ENCODE measurements around the gene RIT1. TPM values are rescaled to one million over a fixed set of nuclear protein-coding genes. Genes with fewer than 3 reads are reported as not detected.

The RIT1 gene
- total RNA-seq, 1 experiment from 2014 or later = 28.1 TPM

- ChIA-PET CTCF (interaction anchor here (0.6 kb wide), 1 partner anchor 8 kb away, joined by 3 read pairs; no protein-coding TSS in a partner anchor), POLR2A (no interaction called here)
- H3K27me3 ChIP-seq (ENCODE audit: control insufficient read depth, insufficient read depth, low read length) = no peaks in the 10 kb centered on the region
- H3K27ac ChIP-seq (ENCODE audit: low read length) = peak overlapping the region; percentile 95
- H3K4me1 ChIP-seq (ENCODE audit: control insufficient read depth, insufficient read depth, low read length) = peaks cover 11% of the 10 kb centered on the region
- no peak for DNase-seq (ENCODE audit: low read depth, low spot score)
- BruUV-seq (replicated peaks) = no TSS peak
- intact Hi-C loops (cut with micrococcal nuclease; ENCODE audit: unreplicated experiment) (no loop called here), in situ Hi-C loops (cut with HindIII; ENCODE audit: low pct_unique_long_range_greater_than_20kb, low sequenced_read_pairs) (no loop called here)
- H3K36me3 ChIP-seq (ENCODE audit: control insufficient read depth, insufficient read depth, low read length) = peaks cover 31% of the 10 kb centered on the region
- peak; percentile 79 for ATAC-seq
- H3K9me3 ChIP-seq (ENCODE audit: control insufficient read depth, insufficient read depth, low read depth, low read length) = no peaks in the 10 kb centered on the region
- peak overlapping the region; percentile 77 to 94 for H3K4me3 ChIP-seq (ENCODE audit: low read depth in 2 of 2, low read length in 2 of 2)
- no peak for TF ChIP-seq CTCF (IDR thresholded peaks at IDR 0.05)
- TF ChIP-seq POLR2AphosphoS5 (IDR thresholded peaks at IDR 0.05; ENCODE audit: low read depth, low read length) = no peak
- TF ChIP-seq SIN3A (IDR thresholded peaks at IDR 0.05; ENCODE audit: borderline replicate concordance, insufficient read depth, low read depth, low read length) = no peak
- TF ChIP-seq TCF7L2 (IDR thresholded peaks at IDR 0.05; ENCODE audit: low read depth, low read length) = no peak
- TF ChIP-seq, protein P1, sequence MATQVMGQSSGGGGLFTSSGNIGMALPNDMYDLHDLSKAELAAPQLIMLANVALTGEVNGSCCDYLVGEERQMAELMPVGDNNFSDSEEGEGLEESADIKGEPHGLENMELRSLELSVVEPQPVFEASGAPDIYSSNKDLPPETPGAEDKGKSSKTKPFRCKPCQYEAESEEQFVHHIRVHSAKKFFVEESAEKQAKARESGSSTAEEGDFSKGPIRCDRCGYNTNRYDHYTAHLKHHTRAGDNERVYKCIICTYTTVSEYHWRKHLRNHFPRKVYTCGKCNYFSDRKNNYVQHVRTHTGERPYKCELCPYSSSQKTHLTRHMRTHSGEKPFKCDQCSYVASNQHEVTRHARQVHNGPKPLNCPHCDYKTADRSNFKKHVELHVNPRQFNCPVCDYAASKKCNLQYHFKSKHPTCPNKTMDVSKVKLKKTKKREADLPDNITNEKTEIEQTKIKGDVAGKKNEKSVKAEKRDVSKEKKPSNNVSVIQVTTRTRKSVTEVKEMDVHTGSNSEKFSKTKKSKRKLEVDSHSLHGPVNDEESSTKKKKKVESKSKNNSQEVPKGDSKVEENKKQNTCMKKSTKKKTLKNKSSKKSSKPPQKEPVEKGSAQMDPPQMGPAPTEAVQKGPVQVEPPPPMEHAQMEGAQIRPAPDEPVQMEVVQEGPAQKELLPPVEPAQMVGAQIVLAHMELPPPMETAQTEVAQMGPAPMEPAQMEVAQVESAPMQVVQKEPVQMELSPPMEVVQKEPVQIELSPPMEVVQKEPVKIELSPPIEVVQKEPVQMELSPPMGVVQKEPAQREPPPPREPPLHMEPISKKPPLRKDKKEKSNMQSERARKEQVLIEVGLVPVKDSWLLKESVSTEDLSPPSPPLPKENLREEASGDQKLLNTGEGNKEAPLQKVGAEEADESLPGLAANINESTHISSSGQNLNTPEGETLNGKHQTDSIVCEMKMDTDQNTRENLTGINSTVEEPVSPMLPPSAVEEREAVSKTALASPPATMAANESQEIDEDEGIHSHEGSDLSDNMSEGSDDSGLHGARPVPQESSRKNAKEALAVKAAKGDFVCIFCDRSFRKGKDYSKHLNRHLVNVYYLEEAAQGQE (IDR thresholded peaks at IDR 0.05; ENCODE audit: insufficient read depth in 1 of 2, low read depth in 2 of 2, low read length in 1 of 2) = no peak
Observed at GRCh38 chr1:155910621-155911121, 478 bp downstream of the RIT1 start.

GRCh38 chr1:155909894-155910293, 1.3 kb downstream of the RIT1 start:
- Histone ChIP-seq H3K27ac (ENCODE audit: low read length) (peak overlapping the region; percentile 95), H3K36me3 (ENCODE audit: control insufficient read depth, insufficient read depth, low read length) (peaks cover 30% of the 10 kb centered on the region), H3K4me1 (ENCODE audit: control insufficient read depth, insufficient read depth, low read length) (peaks cover 11% of the 10 kb centered on the region), H3K9me3 (ENCODE audit: control insufficient read depth, insufficient read depth, low read depth, low read length) (no peaks in the 10 kb centered on the region), H3K27me3 (ENCODE audit: control insufficient read depth, insufficient read depth, low read length) (no peaks in the 10 kb centered on the region), H3K4me3 (ENCODE audit: low read depth in 2 of 2, low read length in 2 of 2) (peak overlapping the region; percentile 77 to 94)
- CTCF ChIA-PET = no interaction called here
- in situ Hi-C loops (cut with HindIII; ENCODE audit: low pct_unique_long_range_greater_than_20kb, low sequenced_read_pairs) (no loop called here), intact Hi-C loops (cut with micrococcal nuclease; ENCODE audit: unreplicated experiment) (no loop called here)
- DNase-seq (ENCODE audit: low read depth, low spot score) = no peak
- no peak for TF ChIP-seq TCF7L2 (IDR thresholded peaks at IDR 0.05; ENCODE audit: low read depth, low read length)
- TF ChIP-seq POLR2AphosphoS5 (IDR thresholded peaks at IDR 0.05; ENCODE audit: low read depth, low read length) = no peak
- TF ChIP-seq, protein P1 (IDR thresholded peaks at IDR 0.05; ENCODE audit: insufficient read depth in 1 of 2, low read depth in 2 of 2, low read length in 1 of 2) = no peak
- TF ChIP-seq SIN3A (IDR thresholded peaks at IDR 0.05; ENCODE audit: borderline replicate concordance, insufficient read depth, low read depth, low read length) = no peak
- TF ChIP-seq CTCF (IDR thresholded peaks at IDR 0.05) = no peak
- ATAC-seq = no peak
- POLR2A ChIA-PET = no interaction called here
- BruUV-seq (replicated peaks) = no TSS peak

Measured in Panc1 (cell line).